Endothelial cell of umbilical vein (primary cell): ENCODE results near the gene SCO2.

Experiments used
- CTCF ChIP-seq, 2 donors: IDR thresholded peaks; 1 replicate in 1 of 2; 2 replicates in 1 of 2; pipeline ENCODE4 v1.5.1; 2011; ENCODE audit warnings: low read length in 2 of 2, mild to moderate bottlenecking in 2 of 2, moderate library complexity in 2 of 2, control low read depth in 1 of 2, inconsistent platforms in 1 of 2, low read depth in 1 of 2; ENCODE audit not compliant: insufficient read depth in 1 of 2; ENCODE audit errors: extremely low read depth in 1 of 2
- EZH2 ChIP-seq: IDR thresholded peaks from 2 replicates; pipeline ENCODE4 v1.6.1; 2012; ENCODE audit warnings: borderline replicate concordance, low read depth, mild to moderate bottlenecking, moderate library complexity, low read length, inconsistent platforms; ENCODE audit not compliant: severe bottlenecking
- FOS ChIP-seq: IDR thresholded peaks from 2 replicates; pipeline ENCODE4 v1.6.1; 2011; ENCODE audit warnings: mild to moderate bottlenecking, low read length, moderate library complexity, borderline replicate concordance; ENCODE audit not compliant: insufficient read depth
- GATA2 ChIP-seq: IDR thresholded peaks from 2 replicates; pipeline ENCODE4 v1.7.0; 2011; ENCODE audit warnings: low read depth, mild to moderate bottlenecking, moderate library complexity, mixed read lengths, low read length; ENCODE audit not compliant: insufficient read length, insufficient read depth
- JUN ChIP-seq: IDR thresholded peaks from 2 replicates; pipeline ENCODE4 v1.6.1; 2011; ENCODE audit warnings: borderline replicate concordance, low read depth; ENCODE audit not compliant: insufficient read length, insufficient read depth
- MAX ChIP-seq: IDR thresholded peaks from 2 replicates; pipeline ENCODE4 v1.6.1; 2011; ENCODE audit not compliant: insufficient read depth, insufficient read length
- MYC ChIP-seq: IDR thresholded peaks from one replicate; pipeline ENCODE4 v1.6.1; 2011; ENCODE audit warnings: mild to moderate bottlenecking, low read depth, low read length
- POLR2A ChIP-seq: IDR thresholded peaks from 2 replicates; pipeline ENCODE4 v1.6.1; 2012; ENCODE audit warnings: low read depth, mild to moderate bottlenecking, control low read depth, low read length
- POLR2AphosphoS5 ChIP-seq: IDR thresholded peaks from 2 replicates; pipeline ENCODE4 v1.6.1; 2012; ENCODE audit warnings: low read depth, mild to moderate bottlenecking, control low read depth, low read length, moderate library complexity; ENCODE audit not compliant: insufficient read depth

- TF ChIP-seq EZH2 (no peak), CTCF (IDR thresholded peaks at IDR 0.05; ENCODE audit: extremely low read depth in 1 of 2, insufficient read depth in 1 of 2, low read depth in 1 of 2, low read length in 2 of 2) (no peak), POLR2A (no peak), MAX (no peak), POLR2AphosphoS5 (no peak), MYC (no peak), JUN (no peak), GATA2 (no peak), FOS (no peak)
Observed at GRCh38 chr22:50550395-50550794, 25.0 kb upstream of the SCO2 start.
